Panc1 (cell line): Measurements from ENCODE around the gene MUS81.
A peak's percentile ranks its signal among the peaks of the same experiment; 100 is the strongest.

ENCODE experiments used
- CTCF ChIP-seq: fragments of 450-650 bp; IDR thresholded peaks from 2 replicates; pipeline ENCODE4 v1.5.1; 2017; ENCODE audit warnings: mild to moderate bottlenecking
- POLR2AphosphoS5 ChIP-seq: IDR thresholded peaks from 2 replicates; pipeline ENCODE4 v1.6.1; 2012; ENCODE audit warnings: mild to moderate bottlenecking, low read depth, low read length, moderate library complexity
- REST ChIP-seq, 2 experiments: IDR thresholded peaks; 2 replicates each; pipeline ENCODE4 v1.6.1; 2011 to 2012; ENCODE audit warnings: low read depth in 2 of 2, control low read depth in 1 of 2, low read length in 1 of 2, mild to moderate bottlenecking in 1 of 2, moderate library complexity in 1 of 2; ENCODE audit not compliant: insufficient read depth in 1 of 2
- SIN3A ChIP-seq: IDR thresholded peaks from 2 replicates; pipeline ENCODE4 v1.6.1; 2012; ENCODE audit warnings: low read depth, mild to moderate bottlenecking, low read length, moderate library complexity, borderline replicate concordance; ENCODE audit not compliant: insufficient read depth
- TCF7L2 ChIP-seq: IDR thresholded peaks from 2 replicates; pipeline ENCODE4 v1.6.1; 2011; ENCODE audit warnings: mild to moderate bottlenecking, low read depth, low read length, inconsistent platforms

GRCh38 chr11:65894034-65894591 lies 33.9 kb downstream of the MUS81 start:
- TF ChIP-seq CTCF (no peak; the same call in 1 of the 2 replicates), SIN3A (no peak), POLR2AphosphoS5 (peak; percentile 80), TCF7L2 (0 out of 2 replicates have a peak, but pooled peaks have one; percentile 32), REST (IDR thresholded peaks at IDR 0.05; ENCODE audit: insufficient read depth in 1 of 2, low read depth in 2 of 2, low read length in 1 of 2) (0 out of 4 replicates have a peak, but pooled peaks of 1 of the 2 experiments have one; percentile 21)
